ENCODE data around the gene SKAP2. TPM values are rescaled to one million over a fixed set of nuclear protein-coding genes. Genes with fewer than 3 reads are reported as not detected.
A peak's percentile ranks its signal among the peaks of the same experiment; 100 is the strongest.

SKAP2 gene
- total and polyA plus RNA-seq, 2 of the 13 experiments (the other 11 are each of a cell fraction or from before 2014, with no cell fraction given), result 3.6 to 12.9 TPM

DNA sequence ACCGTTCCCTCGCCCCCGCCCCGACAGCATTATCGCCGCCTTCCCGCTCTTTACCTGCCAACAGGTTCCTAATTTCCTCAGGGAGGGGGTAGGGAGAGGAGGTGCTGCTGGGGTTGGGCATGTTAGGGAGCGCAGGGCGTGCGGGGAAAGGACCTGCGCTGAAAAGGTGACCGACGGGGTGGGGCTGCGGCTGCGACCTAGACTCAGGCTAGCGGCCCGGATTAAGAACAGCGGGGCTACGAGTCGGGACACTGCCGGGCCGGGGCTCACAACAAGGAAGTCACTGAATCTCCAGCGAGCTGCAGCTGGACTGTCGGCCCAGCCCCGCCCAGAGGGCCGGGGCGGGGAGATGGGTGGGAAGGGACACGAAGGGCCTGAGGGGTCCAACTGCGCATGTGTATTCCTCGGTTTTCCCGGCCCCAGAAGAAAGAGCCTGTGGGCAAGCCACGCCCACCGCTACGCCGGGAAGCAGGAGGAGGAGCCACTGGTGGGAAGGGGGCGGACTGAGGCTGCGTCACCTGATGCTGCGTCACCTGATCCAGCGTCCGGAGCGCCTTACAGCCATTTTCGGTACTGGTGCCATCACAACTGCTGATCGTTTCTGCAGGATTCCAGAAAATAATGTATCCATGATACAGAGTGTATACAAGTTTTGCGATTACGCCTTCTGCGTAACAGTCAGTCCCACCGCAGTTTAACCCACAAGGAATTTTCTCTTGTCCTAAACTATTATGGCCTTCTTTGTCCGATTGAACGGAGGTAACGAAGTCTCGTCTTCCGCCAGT lies at the start of gene SKAP2 (continued):
- TF ChIP-seq, protein P1, sequence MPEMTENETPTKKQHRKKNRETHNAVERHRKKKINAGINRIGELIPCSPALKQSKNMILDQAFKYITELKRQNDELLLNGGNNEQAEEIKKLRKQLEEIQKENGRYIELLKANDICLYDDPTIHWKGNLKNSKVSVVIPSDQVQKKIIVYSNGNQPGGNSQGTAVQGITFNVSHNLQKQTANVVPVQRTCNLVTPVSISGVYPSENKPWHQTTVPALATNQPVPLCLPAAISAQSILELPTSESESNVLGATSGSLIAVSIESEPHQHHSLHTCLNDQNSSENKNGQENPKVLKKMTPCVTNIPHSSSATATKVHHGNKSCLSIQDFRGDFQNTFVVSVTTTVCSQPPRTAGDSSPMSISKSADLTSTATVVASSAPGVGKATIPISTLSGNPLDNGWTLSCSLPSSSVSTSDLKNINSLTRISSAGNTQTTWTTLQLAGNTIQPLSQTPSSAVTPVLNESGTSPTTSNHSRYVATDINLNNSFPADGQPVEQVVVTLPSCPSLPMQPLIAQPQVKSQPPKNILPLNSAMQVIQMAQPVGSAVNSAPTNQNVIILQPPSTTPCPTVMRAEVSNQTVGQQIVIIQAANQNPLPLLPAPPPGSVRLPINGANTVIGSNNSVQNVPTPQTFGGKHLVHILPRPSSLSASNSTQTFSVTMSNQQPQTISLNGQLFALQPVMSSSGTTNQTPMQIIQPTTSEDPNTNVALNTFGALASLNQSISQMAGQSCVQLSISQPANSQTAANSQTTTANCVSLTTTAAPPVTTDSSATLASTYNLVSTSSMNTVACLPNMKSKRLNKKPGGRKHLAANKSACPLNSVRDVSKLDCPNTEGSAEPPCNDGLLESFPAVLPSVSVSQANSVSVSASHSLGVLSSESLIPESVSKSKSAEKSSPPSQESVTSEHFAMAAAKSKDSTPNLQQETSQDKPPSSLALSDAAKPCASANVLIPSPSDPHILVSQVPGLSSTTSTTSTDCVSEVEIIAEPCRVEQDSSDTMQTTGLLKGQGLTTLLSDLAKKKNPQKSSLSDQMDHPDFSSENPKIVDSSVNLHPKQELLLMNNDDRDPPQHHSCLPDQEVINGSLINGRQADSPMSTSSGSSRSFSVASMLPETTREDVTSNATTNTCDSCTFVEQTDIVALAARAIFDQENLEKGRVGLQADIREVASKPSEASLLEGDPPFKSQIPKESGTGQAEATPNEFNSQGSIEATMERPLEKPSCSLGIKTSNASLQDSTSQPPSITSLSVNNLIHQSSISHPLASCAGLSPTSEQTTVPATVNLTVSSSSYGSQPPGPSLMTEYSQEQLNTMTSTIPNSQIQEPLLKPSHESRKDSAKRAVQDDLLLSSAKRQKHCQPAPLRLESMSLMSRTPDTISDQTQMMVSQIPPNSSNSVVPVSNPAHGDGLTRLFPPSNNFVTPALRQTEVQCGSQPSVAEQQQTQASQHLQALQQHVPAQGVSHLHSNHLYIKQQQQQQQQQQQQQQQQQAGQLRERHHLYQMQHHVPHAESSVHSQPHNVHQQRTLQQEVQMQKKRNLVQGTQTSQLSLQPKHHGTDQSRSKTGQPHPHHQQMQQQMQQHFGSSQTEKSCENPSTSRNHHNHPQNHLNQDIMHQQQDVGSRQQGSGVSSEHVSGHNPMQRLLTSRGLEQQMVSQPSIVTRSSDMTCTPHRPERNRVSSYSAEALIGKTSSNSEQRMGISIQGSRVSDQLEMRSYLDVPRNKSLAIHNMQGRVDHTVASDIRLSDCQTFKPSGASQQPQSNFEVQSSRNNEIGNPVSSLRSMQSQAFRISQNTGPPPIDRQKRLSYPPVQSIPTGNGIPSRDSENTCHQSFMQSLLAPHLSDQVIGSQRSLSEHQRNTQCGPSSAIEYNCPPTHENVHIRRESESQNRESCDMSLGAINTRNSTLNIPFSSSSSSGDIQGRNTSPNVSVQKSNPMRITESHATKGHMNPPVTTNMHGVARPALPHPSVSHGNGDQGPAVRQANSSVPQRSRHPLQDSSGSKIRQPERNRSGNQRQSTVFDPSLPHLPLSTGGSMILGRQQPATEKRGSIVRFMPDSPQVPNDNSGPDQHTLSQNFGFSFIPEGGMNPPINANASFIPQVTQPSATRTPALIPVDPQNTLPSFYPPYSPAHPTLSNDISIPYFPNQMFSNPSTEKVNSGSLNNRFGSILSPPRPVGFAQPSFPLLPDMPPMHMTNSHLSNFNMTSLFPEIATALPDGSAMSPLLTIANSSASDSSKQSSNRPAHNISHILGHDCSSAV (CRISPR knock-in tag; IDR thresholded peaks at IDR 0.05; ENCODE audit: borderline replicate concordance), result no peak
- peak; percentile 84 for TF ChIP-seq POGZ (CRISPR knock-in tag; IDR thresholded peaks at IDR 0.05)
- TF ChIP-seq CREM (IDR thresholded peaks at IDR 0.05), result peak; percentile 86
- no peak for TF ChIP-seq CREM (CRISPR knock-in tag; IDR thresholded peaks at IDR 0.05)
- peak; percentile 93 for TF ChIP-seq ELF3 (CRISPR knock-in tag; IDR thresholded peaks at IDR 0.05)
- TF ChIP-seq TCF7L2 (IDR thresholded peaks at IDR 0.05; ENCODE audit: low read depth, low read length), result no peak
- no peak for TF ChIP-seq FOXJ3 (CRISPR knock-in tag; IDR thresholded peaks at IDR 0.05; ENCODE audit: borderline replicate concordance)
- no peak for TF ChIP-seq ZNF512B (CRISPR knock-in tag; IDR thresholded peaks at IDR 0.05; ENCODE audit: borderline replicate concordance)
- no peak for TF ChIP-seq ZNF232 (CRISPR knock-in tag; IDR thresholded peaks at IDR 0.05; ENCODE audit: borderline replicate concordance)
- no peak for TF ChIP-seq ZNF335 (CRISPR knock-in tag; IDR thresholded peaks at IDR 0.05)
- TF ChIP-seq NR2F2 (IDR thresholded peaks at IDR 0.05; ENCODE audit: borderline replicate concordance, low read depth), result no peak; the same call in 1 of the 2 replicates
- no peak for TF ChIP-seq ZNF30 (CRISPR knock-in tag; IDR thresholded peaks at IDR 0.05)
- no peak for TF ChIP-seq ZFP36L1 (CRISPR knock-in tag; IDR thresholded peaks at IDR 0.05)
- TF ChIP-seq CHD4 (IDR thresholded peaks at IDR 0.05; ENCODE audit: borderline replicate concordance, low read length), result no peak
- peak; percentile 56; the same call in 1 of the 2 replicates for TF ChIP-seq ZNF556 (CRISPR knock-in tag; IDR thresholded peaks at IDR 0.05; ENCODE audit: borderline replicate concordance)
- TF ChIP-seq, protein P2, sequence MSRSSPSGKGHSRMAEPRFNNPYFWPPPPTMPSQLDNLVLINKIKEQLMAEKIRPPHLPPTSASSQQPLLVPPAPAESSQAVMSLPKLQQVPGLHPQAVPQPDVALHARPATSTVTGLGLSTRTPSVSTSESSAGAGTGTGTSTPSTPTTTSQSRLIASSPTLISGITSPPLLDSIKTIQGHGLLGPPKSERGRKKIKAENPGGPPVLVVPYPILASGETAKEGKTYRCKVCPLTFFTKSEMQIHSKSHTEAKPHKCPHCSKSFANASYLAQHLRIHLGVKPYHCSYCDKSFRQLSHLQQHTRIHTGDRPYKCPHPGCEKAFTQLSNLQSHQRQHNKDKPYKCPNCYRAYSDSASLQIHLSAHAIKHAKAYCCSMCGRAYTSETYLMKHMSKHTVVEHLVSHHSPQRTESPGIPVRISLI (CRISPR knock-in tag; IDR thresholded peaks at IDR 0.05; ENCODE audit: borderline replicate concordance), result no peak
- TF ChIP-seq ZNF883 (CRISPR knock-in tag; IDR thresholded peaks at IDR 0.05; ENCODE audit: not compliant biosample characterization), result no peak
- no peak for TF ChIP-seq FOXK2 (IDR thresholded peaks at IDR 0.05)
